SK-N-SH (cell line): ENCODE data around the gene ADCY4. TPM values are rescaled to one million over a fixed set of nuclear protein-coding genes. Genes with fewer than 3 reads are reported as not detected.
A peak's percentile ranks its signal among the peaks of the same experiment; 100 is the strongest.

ENCODE experiments used
- CTCF ChIA-PET: fragments of 300-600, 350-600 bp; formaldehyde crosslinking; extraction: SDS; loops from one replicate; lab custom pipeline; 2021; lab: Yijun Ruan, JAX
- POLR2A ChIA-PET: fragments of 350-600 bp; sonication (Branson Sonifier 250); formaldehyde crosslinking; extraction: SDS; loops from one replicate; lab custom pipeline; 2020; ENCODE audit warnings: antibody characterized with exemption, inconsistent platforms; lab: Yijun Ruan, JAX
- DNase-seq: peaks from one replicate; pipeline ENCODE4 v3.0.0; 2012
- H2AFZ ChIP-seq: fragments of 200-600 bp; sonication (generic); 2 replicates; pipeline ENCODE4 v1.8.1; 2016; ENCODE audit warnings: antibody characterized with exemption, mild to moderate bottlenecking, low read depth
- H3F3A ChIP-seq: fragments of 200-600 bp; sonication (generic); replicated peaks from 2 replicates; pipeline ENCODE3; 2016; ENCODE audit warnings: antibody characterized with exemption, mild to moderate bottlenecking; ENCODE audit not compliant: insufficient read depth
- H3K27ac ChIP-seq, 2 experiments: fragments of 200-500 bp in 1 of 2; fragments of 200-600 bp in 1 of 2; sonication (Bioruptor generic) in 1 of 2; sonication (generic), shearing (Covaris generic) in 1 of 2; 2 replicates each; pipeline versions ENCODE4 v1.5.1 to v1.6.1; 2014 to 2016; ENCODE audit warnings: low read depth in 2 of 2, inconsistent platforms in 1 of 2, low read length in 1 of 2, mild to moderate bottlenecking in 1 of 2, mixed read lengths in 1 of 2
- H3K27me3 ChIP-seq: fragments of 200-600 bp; sonication (generic), shearing (Covaris generic); 2 replicates; pipeline ENCODE4 v1.6.1; 2016; ENCODE audit warnings: mixed run types; ENCODE audit not compliant: insufficient read depth
- H3K36me3 ChIP-seq, 2 experiments: fragments of 200-500 bp in 1 of 2; fragments of 200-600 bp in 1 of 2; sonication (Bioruptor generic) in 1 of 2; sonication (generic) in 1 of 2; replicated peaks in 1 of 2; 2 replicates each; pipeline versions ENCODE3 to v1.5.1; 2014 to 2016; ENCODE audit warnings: low read length in 1 of 2, mild to moderate bottlenecking in 1 of 2; ENCODE audit not compliant: insufficient read depth in 2 of 2, control insufficient read depth in 1 of 2
- H3K4me1 ChIP-seq, 2 experiments: fragments of 200-500 bp in 1 of 2; fragments of 200-600 bp in 1 of 2; sonication (Bioruptor generic) in 1 of 2; sonication (generic), shearing (Covaris generic) in 1 of 2; 2 replicates each; pipeline versions ENCODE4 v1.5.1 to v1.6.1; 2014 to 2016; ENCODE audit warnings: low read depth in 1 of 2, low read length in 1 of 2, mixed run types in 1 of 2; ENCODE audit not compliant: insufficient read depth in 2 of 2, control insufficient read depth in 1 of 2
- H3K4me2 ChIP-seq: fragments of 200-600 bp; sonication (generic), shearing (Covaris generic); 2 replicates; pipeline ENCODE4 v1.6.1; 2017; ENCODE audit warnings: mixed run types
- H3K4me3 ChIP-seq, 2 experiments: fragments of 200-500 bp in 1 of 2; fragments of 200-600 bp in 1 of 2; sonication (Bioruptor generic) in 1 of 2; sonication (generic), shearing (Covaris generic) in 1 of 2; 2 replicates each; pipeline versions ENCODE4 v1.5.1 to v1.8.1; 2014 to 2016; ENCODE audit warnings: low read depth in 2 of 2, inconsistent platforms in 1 of 2, low read length in 1 of 2, mild to moderate bottlenecking in 1 of 2, mixed read lengths in 1 of 2, moderate library complexity in 1 of 2
- H3K79me2 ChIP-seq: fragments of 200-600 bp; sonication (generic); 2 replicates; pipeline ENCODE4 v1.8.1; 2017; ENCODE audit warnings: mild to moderate bottlenecking; ENCODE audit not compliant: insufficient read depth
- H3K9ac ChIP-seq: fragments of 200-600 bp; sonication (generic); 2 replicates; pipeline ENCODE4 v1.6.1; 2017; ENCODE audit warnings: mixed run types
- H3K9me2 ChIP-seq: fragments of 200-600 bp; sonication (generic); 2 replicates; pipeline ENCODE4 v1.6.1; 2017; ENCODE audit warnings: mixed run types
- H3K9me3 ChIP-seq: fragments of 200-600 bp; sonication (generic); 2 replicates; pipeline ENCODE4 v1.6.1; 2017; ENCODE audit warnings: mixed run types, mild to moderate bottlenecking, moderate library complexity
- H4K20me1 ChIP-seq: fragments of 200-600 bp; sonication (generic); 2 replicates; pipeline ENCODE4 v1.6.1; 2017; ENCODE audit warnings: mild to moderate bottlenecking, mixed run types; ENCODE audit not compliant: insufficient read depth
- CTCF ChIP-seq: fragments of 200-600 bp; sonication (generic); IDR thresholded peaks from 2 replicates; pipeline ENCODE4 v1.6.1; 2017; ENCODE audit warnings: antibody characterized with exemption, mild to moderate bottlenecking, moderate library complexity
- EZH2phosphoT487 ChIP-seq: fragments of 200-600 bp; sonication (generic); IDR thresholded peaks from 2 replicates; pipeline ENCODE4 v1.6.1; 2017; ENCODE audit warnings: low read depth, mixed run types, mild to moderate bottlenecking, antibody characterized with exemption, moderate library complexity, borderline replicate concordance
- FOSL2 ChIP-seq: IDR thresholded peaks from 2 replicates; pipeline ENCODE4 v1.4.0; 2012; ENCODE audit warnings: low read depth, mild to moderate bottlenecking, moderate library complexity, borderline replicate concordance
- FOXJ3 ChIP-seq: sonication (generic); formaldehyde crosslinking; IDR thresholded peaks from 2 replicates; pipeline ENCODE4 v1.5.1; 2020; ENCODE audit warnings: mild to moderate bottlenecking, missing genetic modification reagents
- FOXM1 ChIP-seq: IDR thresholded peaks from 2 replicates; pipeline ENCODE4 v1.4.0; 2012; ENCODE audit warnings: low read depth, mild to moderate bottlenecking
- GABPA ChIP-seq: IDR thresholded peaks from 2 replicates; pipeline ENCODE4 v1.4.0; 2012; ENCODE audit warnings: low read depth, mild to moderate bottlenecking
- POLR2AphosphoS5 ChIP-seq: IDR thresholded peaks from 2 replicates; pipeline ENCODE4 v1.6.1; 2012; ENCODE audit warnings: low read depth, low read length
- RAD21 ChIP-seq: IDR thresholded peaks from 2 replicates; pipeline ENCODE4 v1.6.1; 2012; ENCODE audit warnings: mild to moderate bottlenecking, low read length
- SMC3 ChIP-seq: IDR thresholded peaks from 2 replicates; pipeline ENCODE4 v1.6.1; 2012; ENCODE audit warnings: low read depth, low read length, improper control_type of control experiment
- TCF12 ChIP-seq: IDR thresholded peaks from 2 replicates; pipeline ENCODE4 v1.4.0; 2012
- USF2 ChIP-seq: fragments of 150-350 bp; IDR thresholded peaks from 2 replicates; pipeline ENCODE4 v1.6.1; 2017; ENCODE audit warnings: antibody characterized with exemption, low read length, low read depth, borderline replicate concordance
- WGBS: methylation state at CpG from one replicate; pipeline ENCODE4 v1.1.6; 2017; ENCODE audit warnings: low lambda C conversion rate; 5-methylcytosine and 5-hydroxymethylcytosine counted together
- polyA plus RNA-seq, 3 experiments: library from polyadenylated mRNA; depleted of rRNA; stranded (reverse); fragments of >200 nt; gene quantifications; 2 replicates each; pipeline ENCODE4 v1.2.3, GENCODE V29; 2012

The ADCY4 gene
- polyA plus RNA-seq, 1 of the 3 experiments (the other 2 are of a cell fraction) = 0.08 TPM

GRCh38 chr14:24321212-24321975 lies 13.5 kb downstream of the ADCY4 start:
- H3K27ac ChIP-seq = no peak overlapping the region
- POLR2A ChIA-PET = no interaction called here
- H3K4me1 ChIP-seq = peaks cover 0 to 8% of the 10 kb centered on the region in 2 experiments; a peak in 1 of 4 replicates
- no peaks in the 10 kb centered on the region for H3K9me2 ChIP-seq
- H3K9ac ChIP-seq = no peak overlapping the region
- peaks cover 12% of the 10 kb centered on the region; the same call in 1 of the 2 replicates for H3K27me3 ChIP-seq
- no peaks in the 10 kb centered on the region for H4K20me1 ChIP-seq
- DNase-seq = no peak
- peaks cover 10% of the 10 kb centered on the region for H3F3A ChIP-seq
- H3K9me3 ChIP-seq = no peaks in the 10 kb centered on the region
- CTCF ChIA-PET = interaction anchor here (1.1 to 14.6 kb wide), 6 partner anchors 12 to 115 kb away, joined by 3 to 115 read pairs (median 28); partner anchors contain the start of genes ADCY4, CIDEB, KHNYN and LTB4R
- no peaks in the 10 kb centered on the region for H3K79me2 ChIP-seq
- WGBS = 55% methylated on average over 14 of the region's 14 CpGs
- TF ChIP-seq TCF12 (no peak), POLR2AphosphoS5 (no peak), CTCF (no peak), FOSL2 (no peak), FOXJ3 (CRISPR knock-in tag) (no peak), SMC3 (no peak), EZH2phosphoT487 (no peak), GABPA (no peak)
- TF ChIP-seq, all 33 proteins: peak for 0
- no peak overlapping the region for H3K4me3 ChIP-seq
- H2AFZ ChIP-seq = no peak overlapping the region
- H3K36me3 ChIP-seq = no peaks in the 10 kb centered on the region
- H3K4me2 ChIP-seq = no peak overlapping the region

GRCh38 chr14:24317141-24317928 lies 17.5 kb downstream of the ADCY4 start:
- peaks cover 12% of the 10 kb centered on the region; the same call in 1 of the 2 replicates for H3K27me3 ChIP-seq
- ChIA-PET CTCF (interaction anchor here (1.2 to 14.6 kb wide), 6 partner anchors 9 to 119 kb away, joined by 5 to 115 read pairs (median 16); partner anchors contain the start of genes ADCY4, CIDEB, LTB4R and LTB4R2), POLR2A (interaction anchor here (0.8 to 1.6 kb wide), 2 partner anchors 9 to 16 kb away, joined by 3 read pairs; no protein-coding TSS in a partner anchor)
- H2AFZ ChIP-seq = no peak overlapping the region
- no peak overlapping the region; a peak in 1 of 4 replicates for H3K27ac ChIP-seq
- H3K9me3 ChIP-seq = no peaks in the 10 kb centered on the region
- no peak overlapping the region for H3K9ac ChIP-seq
- no peaks in the 10 kb centered on the region for H3K9me2 ChIP-seq
- peak overlapping the region; percentile 25; the same call in 1 of the 2 replicates for H3K4me2 ChIP-seq
- no peaks in the 10 kb centered on the region for H3K79me2 ChIP-seq
- TF ChIP-seq FOXJ3 (CRISPR knock-in tag) (no peak), FOXM1 (no peak), RAD21 (no peak), TCF12 (no peak), FOSL2 (peak; percentile 31; the same call in 1 of the 2 replicates), USF2 (no peak)
- TF ChIP-seq, all 33 proteins: peak for 1
- Histone ChIP-seq H3K4me3 (no peak overlapping the region), H3K4me1 (peaks cover 0 to 8% of the 10 kb centered on the region in 2 experiments; a peak in 1 of 4 replicates), H3F3A (peaks cover 10% of the 10 kb centered on the region), H3K36me3 (no peaks in the 10 kb centered on the region), H4K20me1 (no peaks in the 10 kb centered on the region)
- WGBS = 98% methylated on average over 3 of the region's 3 CpGs
- DNase-seq = no peak
